A549 (cell line): Measurements from ENCODE around the gene PSD2.

Experiments
- BCL3 ChIP-seq: fragments of >200 bp; sonication (Bioruptor Twin); formaldehyde crosslinking; IDR thresholded peaks from 3 replicates; pipeline ENCODE4 v1.6.1; 2016
- BHLHE40 ChIP-seq: IDR thresholded peaks from 2 replicates; pipeline ENCODE4 v1.6.1; 2012; ENCODE audit warnings: low read depth, low read length, inconsistent platforms
- CHD2 ChIP-seq: fragments of 150-350 bp; IDR thresholded peaks from 2 replicates; pipeline ENCODE4 v1.6.1; 2014; ENCODE audit warnings: low read length; ENCODE audit not compliant: partially characterized antibody
- CTCF ChIP-seq: fragments of >200 bp; sonication (Bioruptor Twin); formaldehyde crosslinking; IDR thresholded peaks from 3 replicates; pipeline ENCODE4 v1.5.1; 2016
- ELK1 ChIP-seq: fragments of 150-350 bp; IDR thresholded peaks from 2 replicates; pipeline ENCODE4 v1.6.1; 2014; ENCODE audit warnings: low read depth, mild to moderate bottlenecking, low read length
- EP300 ChIP-seq, 2 experiments: fragments of >200 bp; sonication (Bioruptor Twin); formaldehyde crosslinking; IDR thresholded peaks; 2 replicates in 1 of 2; 3 replicates in 1 of 2; pipeline ENCODE4 v1.6.1; 2016 to 2017
- FOSL2 ChIP-seq, 2 experiments: fragments of 450-650 bp in 1 of 2; fragments of >200 bp in 1 of 2; sonication (Bioruptor Twin) in 1 of 2; formaldehyde crosslinking; IDR thresholded peaks; 2 replicates each; pipeline versions ENCODE4 v1.5.0 to v1.6.1; 2016 to 2020; ENCODE audit warnings: mild to moderate bottlenecking in 1 of 2, moderate library complexity in 1 of 2
- JUNB ChIP-seq: fragments of >200 bp; sonication (Bioruptor Twin); formaldehyde crosslinking; IDR thresholded peaks from 2 replicates; pipeline ENCODE4 v1.6.1; 2016
- PHF8 ChIP-seq: fragments of 200-600 bp; sonication (generic); IDR thresholded peaks from 2 replicates; pipeline ENCODE4 v1.6.1; 2016; ENCODE audit warnings: low read depth, mild to moderate bottlenecking, antibody characterized with exemption, moderate library complexity, borderline replicate concordance
- POLR2A ChIP-seq: IDR thresholded peaks from 2 replicates; pipeline ENCODE4 v1.6.1; 2012; ENCODE audit warnings: mild to moderate bottlenecking, low read length
- POLR2AphosphoS2 ChIP-seq: conservative IDR thresholded peaks from 2 replicates; pipeline ENCODE4 v1.6.1; 2012; ENCODE audit warnings: low read length, improper control_type of control experiment, inconsistent platforms
- RCOR1 ChIP-seq: fragments of 150-350 bp; IDR thresholded peaks from 2 replicates; pipeline ENCODE4 v1.6.1; 2014; ENCODE audit warnings: antibody characterized with exemption, low read length, low read depth
- TFCP2L1 ChIP-seq: fragments of 250-450 bp; sonication (Bioruptor Pico); IDR thresholded peaks from 2 replicates; pipeline ENCODE4 v1.5.0; 2021; ENCODE audit warnings: mild to moderate bottlenecking

GRCh38 chr5:139889410-139889809 is 93.8 kb downstream of the PSD2 start:
- TF ChIP-seq POLR2A, result no peak
- TF ChIP-seq PHF8, result no peak
- TF ChIP-seq CTCF, result no peak
- TF ChIP-seq BCL3, result no peak
- no peak for TF ChIP-seq RCOR1
- no peak for TF ChIP-seq JUNB
- no peak for TF ChIP-seq ELK1
- TF ChIP-seq BHLHE40, result no peak
- no peak for TF ChIP-seq CHD2
- no peak for TF ChIP-seq FOSL2 (IDR thresholded peaks at IDR 0.05)
- TF ChIP-seq FOSL2 (CRISPR knock-in tag; IDR thresholded peaks at IDR 0.05), result no peak
- no peak for TF ChIP-seq EP300 (IDR thresholded peaks at IDR 0.05)
- no peak for TF ChIP-seq POLR2AphosphoS2
- no peak for TF ChIP-seq TFCP2L1 (CRISPR knock-in tag)
